ENCODE data around the gene DNPH1. TPM values are rescaled to one million over a fixed set of nuclear protein-coding genes. Genes with fewer than 3 reads are reported as not detected.

The DNPH1 gene
- total RNA-seq, 1 experiment from 2014 or later = 59.0 TPM

- Histone ChIP-seq H3K4me3 (ENCODE audit: low read length) (no peak overlapping the region), H3K9me2 (replicated peaks; ENCODE audit: insufficient read depth, low read length) (no peaks in the 10 kb centered on the region), H4K20me1 (ENCODE audit: insufficient read depth, low read depth, low read length) (no peaks in the 10 kb centered on the region), H3K27ac (ENCODE audit: low read length) (no peak overlapping the region), H2AFZ (ENCODE audit: low read length) (no peak overlapping the region), H3K36me3 (ENCODE audit: insufficient read depth, low read length) (peaks cover 21% of the 10 kb centered on the region), H3K9ac (ENCODE audit: low read length) (no peak overlapping the region), H3K79me2 (ENCODE audit: low read length) (peaks cover 8% of the 10 kb centered on the region; the same call in 1 of the 2 replicates), H3K27me3 (ENCODE audit: low read length) (no peaks in the 10 kb centered on the region), H3K9me3 (ENCODE audit: low read length) (no peaks in the 10 kb centered on the region), H3K4me1 (ENCODE audit: low read length) (no peaks in the 10 kb centered on the region), H3K4me2 (ENCODE audit: low read depth, low read length, poor library complexity, severe bottlenecking) (no peak overlapping the region)
- no peak for DNase-seq
Measured at GRCh38 chr6:43192911-43193310, 36.4 kb downstream of the DNPH1 start.

GRCh38 chr6:43189776-43190304 lies 39.4 kb downstream of the DNPH1 start:
- Histone ChIP-seq H4K20me1 (ENCODE audit: insufficient read depth, low read depth, low read length) (no peaks in the 10 kb centered on the region), H3K79me2 (ENCODE audit: low read length) (peaks cover 8% of the 10 kb centered on the region; the same call in 1 of the 2 replicates), H3K4me1 (ENCODE audit: low read length) (no peaks in the 10 kb centered on the region), H2AFZ (ENCODE audit: low read length) (no peak overlapping the region), H3K36me3 (ENCODE audit: insufficient read depth, low read length) (peaks cover 11% of the 10 kb centered on the region; the same call in 1 of the 2 replicates), H3K9me2 (replicated peaks; ENCODE audit: insufficient read depth, low read length) (no peaks in the 10 kb centered on the region), H3K4me2 (ENCODE audit: low read depth, low read length, poor library complexity, severe bottlenecking) (no peak overlapping the region), H3K9me3 (ENCODE audit: low read length) (no peaks in the 10 kb centered on the region), H3K27ac (ENCODE audit: low read length) (no peak overlapping the region), H3K9ac (ENCODE audit: low read length) (no peak overlapping the region), H3K27me3 (ENCODE audit: low read length) (no peaks in the 10 kb centered on the region), H3K4me3 (ENCODE audit: low read length) (no peak overlapping the region)
- no peak for DNase-seq

- H3K36me3 ChIP-seq (ENCODE audit: insufficient read depth, low read length) = peaks cover 10% of the 10 kb centered on the region
- H3K9me2 ChIP-seq (replicated peaks; ENCODE audit: insufficient read depth, low read length) = no peaks in the 10 kb centered on the region
- H3K79me2 ChIP-seq (ENCODE audit: low read length) = peaks cover 20% of the 10 kb centered on the region
- no peaks in the 10 kb centered on the region for H3K27me3 ChIP-seq (ENCODE audit: low read length)
- no peak for DNase-seq
- no peak overlapping the region for H3K4me2 ChIP-seq (ENCODE audit: low read depth, low read length, poor library complexity, severe bottlenecking)
- no peak overlapping the region for H3K27ac ChIP-seq (ENCODE audit: low read length)
- peaks cover 2% of the 10 kb centered on the region for H3K4me1 ChIP-seq (ENCODE audit: low read length)
- no peak overlapping the region for H2AFZ ChIP-seq (ENCODE audit: low read length)
- no peaks in the 10 kb centered on the region for H3K9me3 ChIP-seq (ENCODE audit: low read length)
- no peaks in the 10 kb centered on the region for H4K20me1 ChIP-seq (ENCODE audit: insufficient read depth, low read depth, low read length)
- H3K9ac ChIP-seq (ENCODE audit: low read length) = no peak overlapping the region
- H3K4me3 ChIP-seq (ENCODE audit: low read length) = no peak overlapping the region
Measured at GRCh38 chr6:43188426-43188825, 40.9 kb downstream of the DNPH1 start.

GRCh38 chr6:43187821-43188220 lies 41.5 kb downstream of the DNPH1 start:
- Histone ChIP-seq H3K36me3 (ENCODE audit: insufficient read depth, low read length) (peaks cover 8% of the 10 kb centered on the region), H3K9me3 (ENCODE audit: low read length) (no peaks in the 10 kb centered on the region), H3K27ac (ENCODE audit: low read length) (no peak overlapping the region), H3K4me3 (ENCODE audit: low read length) (no peak overlapping the region), H3K4me1 (ENCODE audit: low read length) (peaks cover 8% of the 10 kb centered on the region), H3K27me3 (ENCODE audit: low read length) (no peaks in the 10 kb centered on the region), H4K20me1 (ENCODE audit: insufficient read depth, low read depth, low read length) (no peaks in the 10 kb centered on the region), H3K9ac (ENCODE audit: low read length) (no peak overlapping the region), H2AFZ (ENCODE audit: low read length) (no peak overlapping the region), H3K9me2 (replicated peaks; ENCODE audit: insufficient read depth, low read length) (no peaks in the 10 kb centered on the region), H3K4me2 (ENCODE audit: low read depth, low read length, poor library complexity, severe bottlenecking) (no peak overlapping the region), H3K79me2 (ENCODE audit: low read length) (peaks cover 26% of the 10 kb centered on the region)
- DNase-seq = no peak

GRCh38 chr6:43186706-43187105 lies 42.6 kb downstream of the DNPH1 start:
- H3K9ac ChIP-seq (ENCODE audit: low read length) = no peak overlapping the region
- no peaks in the 10 kb centered on the region for H4K20me1 ChIP-seq (ENCODE audit: insufficient read depth, low read depth, low read length)
- H3K4me2 ChIP-seq (ENCODE audit: low read depth, low read length, poor library complexity, severe bottlenecking) = no peak overlapping the region
- H3K79me2 ChIP-seq (ENCODE audit: low read length) = peaks cover 35% of the 10 kb centered on the region
- no peak overlapping the region for H3K4me3 ChIP-seq (ENCODE audit: low read length)
- H3K9me3 ChIP-seq (ENCODE audit: low read length) = no peaks in the 10 kb centered on the region
- H3K36me3 ChIP-seq (ENCODE audit: insufficient read depth, low read length) = peaks cover 8% of the 10 kb centered on the region
- no peak for DNase-seq
- no peaks in the 10 kb centered on the region for H3K27me3 ChIP-seq (ENCODE audit: low read length)
- no peak overlapping the region for H2AFZ ChIP-seq (ENCODE audit: low read length)
- no peaks in the 10 kb centered on the region for H3K9me2 ChIP-seq (replicated peaks; ENCODE audit: insufficient read depth, low read length)
- peaks cover 12% of the 10 kb centered on the region for H3K4me1 ChIP-seq (ENCODE audit: low read length)
- no peak overlapping the region for H3K27ac ChIP-seq (ENCODE audit: low read length)

GRCh38 chr6:43186019-43186418 lies 43.3 kb downstream of the DNPH1 start:
- no peak for DNase-seq
- H3K4me2 ChIP-seq (ENCODE audit: low read depth, low read length, poor library complexity, severe bottlenecking) = no peak overlapping the region
- H3K79me2 ChIP-seq (ENCODE audit: low read length) = peaks cover 35% of the 10 kb centered on the region
- H2AFZ ChIP-seq (ENCODE audit: low read length) = no peak overlapping the region
- no peak overlapping the region for H3K4me3 ChIP-seq (ENCODE audit: low read length)
- no peaks in the 10 kb centered on the region for H3K27me3 ChIP-seq (ENCODE audit: low read length)
- H3K9me2 ChIP-seq (replicated peaks; ENCODE audit: insufficient read depth, low read length) = no peaks in the 10 kb centered on the region
- no peaks in the 10 kb centered on the region for H4K20me1 ChIP-seq (ENCODE audit: insufficient read depth, low read depth, low read length)
- peaks cover 8% of the 10 kb centered on the region for H3K36me3 ChIP-seq (ENCODE audit: insufficient read depth, low read length)
- no peak overlapping the region for H3K9ac ChIP-seq (ENCODE audit: low read length)
- H3K9me3 ChIP-seq (ENCODE audit: low read length) = no peaks in the 10 kb centered on the region
- H3K27ac ChIP-seq (ENCODE audit: low read length) = no peak overlapping the region
- peaks cover 19% of the 10 kb centered on the region for H3K4me1 ChIP-seq (ENCODE audit: low read length)

- Histone ChIP-seq H2AFZ (ENCODE audit: low read length) (no peak overlapping the region), H3K4me1 (ENCODE audit: low read length) (peaks cover 24% of the 10 kb centered on the region), H3K4me3 (ENCODE audit: low read length) (no peak overlapping the region), H3K36me3 (ENCODE audit: insufficient read depth, low read length) (peaks cover 5% of the 10 kb centered on the region), H3K4me2 (ENCODE audit: low read depth, low read length, poor library complexity, severe bottlenecking) (no peak overlapping the region), H3K27me3 (ENCODE audit: low read length) (no peaks in the 10 kb centered on the region), H3K9me3 (ENCODE audit: low read length) (no peaks in the 10 kb centered on the region), H3K79me2 (ENCODE audit: low read length) (peaks cover 32% of the 10 kb centered on the region), H3K9ac (ENCODE audit: low read length) (no peak overlapping the region), H3K27ac (ENCODE audit: low read length) (no peak overlapping the region), H4K20me1 (ENCODE audit: insufficient read depth, low read depth, low read length) (no peaks in the 10 kb centered on the region), H3K9me2 (replicated peaks; ENCODE audit: insufficient read depth, low read length) (no peaks in the 10 kb centered on the region)
- DNase-seq = no peak
Measured at GRCh38 chr6:43185391-43185985, 43.8 kb downstream of the DNPH1 start.

- no peak for DNase-seq
- no peak overlapping the region for H2AFZ ChIP-seq (ENCODE audit: low read length)
- H3K4me2 ChIP-seq (ENCODE audit: low read depth, low read length, poor library complexity, severe bottlenecking) = no peak overlapping the region
- H3K79me2 ChIP-seq (ENCODE audit: low read length) = peaks cover 27% of the 10 kb centered on the region
- no peaks in the 10 kb centered on the region for H3K27me3 ChIP-seq (ENCODE audit: low read length)
- no peak overlapping the region for H3K27ac ChIP-seq (ENCODE audit: low read length)
- H3K4me1 ChIP-seq (ENCODE audit: low read length) = peaks cover 25% of the 10 kb centered on the region
- H3K4me3 ChIP-seq (ENCODE audit: low read length) = no peak overlapping the region
- no peaks in the 10 kb centered on the region for H3K9me2 ChIP-seq (replicated peaks; ENCODE audit: insufficient read depth, low read length)
- 0 out of 2 replicates have a peak overlapping the region, but pooled peaks have one; percentile 18 for H3K9ac ChIP-seq (ENCODE audit: low read length)
- no peaks in the 10 kb centered on the region for H3K9me3 ChIP-seq (ENCODE audit: low read length)
- H3K36me3 ChIP-seq (ENCODE audit: insufficient read depth, low read length) = peaks cover 5% of the 10 kb centered on the region
- H4K20me1 ChIP-seq (ENCODE audit: insufficient read depth, low read depth, low read length) = no peaks in the 10 kb centered on the region
Measured at GRCh38 chr6:43184268-43184985, 44.9 kb downstream of the DNPH1 start.

Measured in Karpas-422 (cell line).